Measurements from ENCODE around the gene SYAP1.
"Not testable (repeated sequence)": the region's sequence is repeated elsewhere in the genome, so short reads cannot be mapped to it uniquely, and the experiment has no call there.

The SYAP1 gene

DNA sequence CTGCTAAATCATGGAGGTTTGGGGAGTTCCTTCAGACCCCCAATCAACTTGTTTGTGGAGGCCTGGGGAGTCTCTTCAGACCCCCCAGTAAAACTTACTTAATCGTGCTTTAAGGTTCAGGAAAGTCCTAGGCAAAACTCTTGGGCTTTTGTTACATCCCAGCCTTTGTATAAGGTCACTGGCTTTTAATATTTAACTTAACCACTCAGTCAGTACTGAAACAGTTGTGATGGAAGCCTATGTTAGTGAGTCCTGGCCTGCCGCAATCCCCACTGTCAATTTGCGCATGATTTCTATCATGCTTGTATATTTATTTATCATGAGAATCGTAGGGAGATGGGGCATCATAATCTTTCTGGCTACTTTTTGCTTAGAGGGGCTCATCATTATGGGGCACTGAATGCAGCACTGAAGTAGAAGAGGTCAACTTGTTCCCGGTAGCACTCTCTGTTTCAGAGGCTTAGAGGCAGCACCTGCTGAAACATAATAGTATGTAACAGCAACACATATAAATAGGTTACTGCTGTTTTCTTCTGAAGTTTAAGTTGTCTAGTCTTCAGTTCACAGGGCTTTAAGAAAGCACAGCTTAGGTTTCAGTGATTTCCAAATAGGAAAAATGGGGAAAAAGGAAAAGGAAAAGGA, 7.1 kb downstream of the SYAP1 start:
- not testable (repeated sequence) for DNase-seq

DNA sequence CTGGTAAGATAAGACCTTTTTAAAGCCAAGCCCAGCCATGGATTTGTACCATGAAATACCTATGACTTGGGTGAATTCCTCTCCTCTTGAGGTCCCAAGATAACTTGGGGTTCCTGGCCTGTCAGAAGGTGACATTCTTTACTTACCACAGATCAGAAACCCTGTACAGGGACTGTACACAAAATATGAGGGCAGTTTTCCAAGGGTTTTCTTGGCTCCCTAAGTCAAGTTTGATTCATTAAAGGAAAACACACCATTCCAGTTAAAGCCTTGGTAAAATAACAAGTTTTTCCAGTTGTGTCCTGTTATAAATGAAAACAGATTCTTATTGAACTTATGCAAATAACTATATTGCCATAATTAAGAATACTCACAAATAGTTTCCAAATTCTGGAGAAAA, 8.2 kb downstream of the SYAP1 start:
- no peak for DNase-seq

DNA sequence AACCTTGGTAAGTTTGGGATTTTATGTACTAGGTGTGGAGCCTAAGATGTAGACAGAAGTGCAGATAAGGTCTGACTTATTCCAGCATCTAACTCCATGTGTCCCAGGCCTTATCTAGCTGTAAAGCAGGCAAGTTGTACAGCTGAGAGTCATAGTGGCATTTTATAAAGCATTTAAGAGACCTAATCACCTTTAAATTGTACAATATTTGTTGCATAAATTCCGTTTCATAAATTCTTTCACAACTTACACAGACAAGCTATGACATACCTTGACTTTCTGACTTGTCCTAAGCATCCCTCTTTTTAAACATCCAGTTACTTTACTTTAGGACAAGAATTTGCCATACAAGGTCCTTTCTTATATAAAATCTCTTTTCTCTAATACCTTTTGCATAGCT, 11.0 kb downstream of the SYAP1 start:
- DNase-seq = no peak

DNA sequence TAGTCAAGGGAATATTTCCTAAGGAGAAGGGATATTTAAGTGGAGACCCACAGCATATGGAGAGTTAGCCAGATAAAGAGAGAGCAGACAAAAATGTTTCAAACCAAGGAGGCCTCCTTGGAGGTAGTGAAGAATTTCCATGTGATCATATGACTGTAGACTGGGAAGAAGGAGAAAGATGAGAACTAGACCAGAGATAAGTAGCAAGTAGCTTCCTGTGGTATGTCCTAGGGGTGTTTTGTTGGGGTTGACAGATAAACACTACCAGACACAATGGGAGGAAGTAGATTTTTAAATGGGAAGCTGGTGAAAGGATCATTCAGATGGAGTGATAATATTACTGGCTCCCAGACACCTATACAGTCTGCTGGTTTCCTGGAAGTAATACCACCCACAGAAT, 13.6 kb downstream of the SYAP1 start:
- DNase-seq = no peak

DNA sequence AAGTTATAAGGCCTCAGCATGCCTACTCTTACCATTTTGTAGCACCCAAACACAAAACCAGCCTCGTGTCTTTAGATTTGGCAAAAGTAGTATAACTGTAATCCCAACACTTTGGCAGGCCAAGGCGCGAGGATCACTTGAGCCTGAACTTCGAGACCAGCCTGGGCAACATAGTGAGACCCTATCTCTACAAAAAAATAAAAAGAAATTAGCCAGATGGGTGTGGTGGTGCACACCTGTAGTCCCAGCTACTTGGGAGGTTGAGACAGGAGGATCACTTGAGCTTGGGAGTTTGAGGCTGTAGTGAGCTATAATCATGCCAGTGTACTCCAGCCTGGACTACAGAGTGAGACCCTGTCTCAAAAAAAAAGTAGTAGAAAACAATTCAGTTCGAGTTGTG, 17.6 kb downstream of the SYAP1 start:
- DNase-seq = no peak

DNA sequence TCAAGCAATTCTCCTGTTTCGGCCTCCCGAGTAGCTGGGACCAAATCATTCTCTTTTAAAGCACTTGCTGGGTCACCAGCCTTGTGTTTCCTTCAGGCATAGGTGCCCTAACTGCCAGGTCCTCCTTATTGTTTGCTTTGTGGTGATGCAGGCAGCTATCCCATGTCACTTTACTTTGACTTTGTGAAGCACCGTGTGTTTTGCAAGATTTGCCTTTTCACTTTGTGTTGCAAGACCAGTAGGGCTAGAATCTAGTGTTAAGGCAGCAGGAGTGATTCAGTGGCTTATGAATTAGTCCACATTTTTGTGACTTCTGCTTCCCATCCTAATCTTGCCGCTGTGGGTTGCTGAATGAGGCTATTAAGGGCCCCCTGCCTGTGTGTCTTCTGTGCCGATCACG, 20.2 kb downstream of the SYAP1 start:
- no peak for DNase-seq

DNA sequence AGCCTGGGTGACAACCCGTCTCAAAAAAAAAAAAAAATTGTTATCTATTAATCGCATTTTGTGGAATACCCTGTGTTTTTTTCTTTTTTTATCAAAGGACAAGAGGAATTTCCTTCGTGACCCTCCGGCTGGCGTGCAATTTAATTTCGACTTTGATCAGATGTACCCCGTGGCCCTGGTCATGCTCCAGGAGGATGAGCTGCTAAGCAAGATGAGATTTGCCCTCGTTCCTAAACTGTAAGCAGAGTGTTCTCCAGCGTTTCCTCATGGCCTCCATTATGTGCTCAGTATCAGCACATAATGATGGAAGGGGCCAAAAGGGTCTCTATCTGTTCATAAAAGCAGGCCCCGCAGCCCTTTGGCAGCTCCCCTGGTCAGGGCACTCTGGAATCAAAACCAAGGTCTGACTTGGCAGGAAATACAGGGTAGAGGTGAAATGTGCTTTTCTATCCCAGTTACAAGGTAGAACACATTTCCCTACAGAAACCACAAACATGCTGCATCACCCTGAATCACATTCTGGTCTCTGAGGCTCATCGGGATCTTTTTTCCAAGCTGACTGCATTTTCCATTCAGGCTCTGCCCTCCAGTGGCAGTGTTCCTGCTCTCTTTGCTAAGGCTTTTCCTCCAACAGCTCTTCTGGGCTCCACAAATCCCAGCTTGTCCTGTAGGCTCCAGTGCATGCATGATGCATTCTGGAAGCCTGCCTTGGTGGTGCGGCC, 24.4 kb downstream of the SYAP1 start:
- DNase-seq = no peak

DNA sequence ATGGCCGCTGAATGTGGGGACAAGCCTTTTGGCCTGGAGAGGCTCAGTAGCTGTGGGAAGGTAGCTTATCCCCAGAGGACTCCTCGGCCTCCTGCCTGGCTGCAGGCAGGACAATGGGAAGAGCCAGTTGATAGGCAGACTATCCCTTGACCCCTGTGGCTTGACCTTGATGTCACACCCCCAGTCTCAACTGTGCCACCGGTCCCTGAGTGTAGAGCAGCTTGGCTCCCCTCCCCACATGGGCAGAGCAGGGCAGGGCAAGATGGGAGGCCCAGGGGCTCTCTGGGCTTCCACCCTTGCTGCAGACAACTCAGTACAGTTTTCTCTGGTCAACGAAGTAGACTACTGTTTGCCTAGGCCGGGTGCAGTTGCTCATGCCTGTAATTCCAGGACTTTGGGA, 25.7 kb downstream of the SYAP1 start:
- DNase-seq = no peak

DNA sequence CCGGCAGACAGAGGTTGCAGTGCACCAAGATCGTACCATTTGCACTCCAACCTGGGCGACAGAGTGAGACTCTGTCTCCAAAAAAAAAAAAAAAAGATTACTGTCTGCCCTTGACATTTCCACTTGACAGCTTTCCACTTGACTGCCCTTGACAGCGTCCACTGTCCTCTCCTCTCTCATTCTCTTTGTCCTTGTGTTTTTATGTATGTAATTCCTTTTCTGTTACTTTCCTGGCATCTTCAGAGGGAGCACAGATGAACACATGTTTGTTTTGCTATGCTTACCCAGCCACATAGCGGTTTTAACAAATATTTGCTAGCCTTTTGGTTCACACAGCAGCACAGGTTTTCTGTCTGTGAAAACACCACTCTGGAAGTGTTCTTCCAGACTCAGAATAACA, 26.2 kb downstream of the SYAP1 start:
- DNase-seq = no peak

DNA sequence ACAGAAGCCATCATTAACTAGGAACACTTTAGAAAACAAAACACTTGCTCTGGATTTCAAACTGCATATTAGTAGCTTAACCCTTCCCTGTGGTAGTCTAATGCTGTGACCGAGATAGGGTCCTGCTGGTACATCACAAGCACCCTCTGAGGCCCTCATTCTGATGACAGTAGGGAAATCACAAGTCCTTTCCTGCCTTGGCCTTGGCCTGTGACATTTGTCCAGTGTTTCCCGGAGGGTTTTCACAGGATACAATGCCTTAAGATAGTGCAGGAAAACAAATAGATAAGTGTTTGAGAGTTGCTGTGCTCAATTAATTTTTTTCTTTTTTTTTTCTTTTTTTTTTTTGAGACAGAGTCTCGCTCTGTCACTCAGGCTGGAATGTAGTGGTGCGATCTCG, 29.0 kb downstream of the SYAP1 start:
- no peak for DNase-seq

DNA sequence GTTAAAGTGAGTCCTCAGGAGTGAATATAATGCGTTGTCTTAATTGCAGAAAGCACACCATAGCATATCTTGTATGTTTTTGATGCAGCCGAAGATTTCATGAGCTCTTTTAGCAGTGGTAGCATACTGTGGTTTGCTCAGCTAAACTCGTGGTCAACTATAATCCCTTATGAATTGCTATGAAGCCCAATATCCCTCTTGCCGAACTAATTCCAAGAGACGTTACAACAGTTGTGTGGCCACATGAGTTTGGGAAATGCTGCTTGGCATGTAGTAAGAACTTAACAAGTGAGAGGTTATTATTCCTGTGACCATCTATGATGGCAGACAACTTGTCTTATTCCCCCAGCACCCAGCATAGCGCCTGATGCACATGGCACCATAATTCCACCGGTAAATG, 30.7 kb downstream of the SYAP1 start:
- no peak for DNase-seq

DNA sequence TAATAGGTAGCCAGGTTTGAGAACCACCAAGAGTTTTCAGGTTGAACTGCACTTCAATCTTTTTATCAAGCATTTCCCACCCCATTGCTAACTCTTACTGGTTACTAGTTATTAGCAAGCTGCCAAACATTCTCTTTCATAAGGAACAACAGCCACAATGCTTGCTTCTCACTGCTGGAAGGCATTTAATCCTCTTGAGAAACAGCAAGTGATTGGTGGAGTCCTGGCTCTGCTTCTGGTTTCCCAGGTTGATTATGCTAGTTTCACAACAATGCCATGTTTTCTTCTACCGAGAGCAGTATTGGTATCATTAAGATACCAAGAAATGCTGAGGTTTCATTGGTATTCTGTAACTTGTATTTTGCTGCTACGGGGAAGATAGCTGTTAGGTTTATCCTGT, 34.6 kb downstream of the SYAP1 start:
- DNase-seq = no peak

DNA sequence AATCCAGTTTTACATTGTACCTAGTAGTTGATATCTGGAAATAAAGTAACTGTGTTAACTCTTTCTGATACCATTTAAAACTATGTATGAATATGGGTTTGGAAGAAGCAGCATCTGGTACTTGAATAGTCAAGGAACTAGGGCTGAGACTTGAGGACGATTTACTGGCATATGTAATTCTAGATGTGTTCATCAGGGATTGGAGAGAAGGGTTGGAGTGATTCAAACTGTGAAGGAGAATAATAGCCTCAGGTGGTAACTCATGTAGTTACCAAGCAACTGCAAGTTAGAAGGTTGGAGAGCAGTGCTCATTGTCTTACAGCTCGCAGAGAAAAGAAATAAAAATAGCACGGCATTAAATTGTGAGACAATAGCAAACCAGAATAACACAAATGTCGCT, 37.3 kb downstream of the SYAP1 start:
- DNase-seq = peak; percentile 62

DNA sequence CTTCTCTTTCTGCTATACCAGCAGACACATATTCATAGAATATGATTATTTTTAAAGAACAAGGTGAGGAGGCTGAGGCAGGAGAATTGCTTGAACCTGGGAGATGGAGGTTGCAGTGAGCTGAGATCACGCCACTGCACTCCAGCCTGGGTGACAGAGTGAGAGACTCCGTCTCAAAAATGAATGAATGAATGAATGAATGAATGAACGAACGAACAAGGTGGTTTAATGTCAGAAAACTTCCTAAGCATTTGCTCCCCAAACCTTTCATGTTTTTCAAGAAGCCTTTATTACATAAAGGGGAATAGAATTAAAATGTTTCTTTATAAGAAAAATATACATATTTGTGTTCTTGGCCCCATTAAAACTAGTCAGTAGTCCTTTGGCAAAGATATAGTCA, 42.1 kb downstream of the SYAP1 start:
- DNase-seq = not testable (repeated sequence)

DNA sequence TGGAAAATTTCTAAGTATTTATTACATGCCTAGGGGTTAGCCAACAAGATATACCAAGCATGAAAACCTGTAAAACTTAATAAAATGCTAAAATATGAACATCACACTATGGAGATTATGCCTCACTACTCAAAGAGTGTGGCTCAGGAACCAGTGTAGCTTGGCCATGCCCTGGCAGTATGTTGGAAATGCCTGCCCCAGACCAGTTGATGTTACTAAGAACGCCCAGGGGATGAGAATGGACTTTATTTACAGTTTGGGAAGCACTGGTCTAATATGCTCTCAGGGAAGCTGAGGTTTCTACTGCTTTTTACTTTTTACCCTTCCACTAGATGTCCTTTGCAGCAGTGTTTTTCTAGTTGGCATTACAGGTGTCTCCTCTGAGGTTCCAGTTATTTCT, 43.2 kb downstream of the SYAP1 start:
- no peak for DNase-seq

DNA sequence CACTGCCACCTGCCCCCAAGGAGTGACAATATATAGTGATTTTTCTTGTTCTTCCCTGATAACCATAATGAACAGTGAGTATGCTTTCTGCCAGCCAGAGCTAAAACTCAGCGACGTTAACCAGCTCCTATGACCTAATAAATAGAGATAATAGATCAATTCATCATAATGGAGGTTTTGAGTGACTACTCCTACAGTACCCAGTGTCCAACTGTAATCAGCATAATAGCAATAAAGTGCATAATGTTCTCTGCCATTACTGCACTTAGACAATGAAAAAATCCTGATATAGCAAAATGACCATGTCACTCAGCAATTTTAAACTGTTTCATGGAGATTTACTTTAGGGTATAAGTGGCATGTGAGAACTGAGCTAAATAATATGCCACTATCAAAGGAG, 46.2 kb downstream of the SYAP1 start:
- no peak for DNase-seq

DNA sequence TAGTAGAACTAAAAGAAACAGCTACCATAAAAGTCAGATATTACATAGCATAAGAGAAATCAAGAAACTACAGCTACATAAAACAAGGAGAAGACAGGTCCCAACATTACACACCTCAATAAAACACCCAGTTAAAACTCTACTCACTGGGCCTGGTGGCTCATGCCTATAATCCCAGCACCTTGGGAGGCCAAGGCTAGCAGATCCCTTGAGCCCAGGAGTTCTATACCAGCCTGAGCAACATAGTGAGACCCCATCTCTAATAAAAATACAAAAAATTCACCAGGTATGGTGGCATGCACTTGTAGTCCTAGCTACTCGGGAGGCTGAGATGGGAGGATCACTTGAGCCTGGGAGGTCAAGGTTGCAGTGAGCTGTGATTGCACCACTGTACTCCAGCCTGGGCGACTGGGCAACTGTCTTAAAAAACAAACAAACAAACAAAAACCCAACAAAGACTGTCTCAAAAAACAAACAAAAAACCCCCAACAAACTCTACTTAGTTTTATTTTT, 51.6 kb downstream of the SYAP1 start:
- no peak for DNase-seq

DNA sequence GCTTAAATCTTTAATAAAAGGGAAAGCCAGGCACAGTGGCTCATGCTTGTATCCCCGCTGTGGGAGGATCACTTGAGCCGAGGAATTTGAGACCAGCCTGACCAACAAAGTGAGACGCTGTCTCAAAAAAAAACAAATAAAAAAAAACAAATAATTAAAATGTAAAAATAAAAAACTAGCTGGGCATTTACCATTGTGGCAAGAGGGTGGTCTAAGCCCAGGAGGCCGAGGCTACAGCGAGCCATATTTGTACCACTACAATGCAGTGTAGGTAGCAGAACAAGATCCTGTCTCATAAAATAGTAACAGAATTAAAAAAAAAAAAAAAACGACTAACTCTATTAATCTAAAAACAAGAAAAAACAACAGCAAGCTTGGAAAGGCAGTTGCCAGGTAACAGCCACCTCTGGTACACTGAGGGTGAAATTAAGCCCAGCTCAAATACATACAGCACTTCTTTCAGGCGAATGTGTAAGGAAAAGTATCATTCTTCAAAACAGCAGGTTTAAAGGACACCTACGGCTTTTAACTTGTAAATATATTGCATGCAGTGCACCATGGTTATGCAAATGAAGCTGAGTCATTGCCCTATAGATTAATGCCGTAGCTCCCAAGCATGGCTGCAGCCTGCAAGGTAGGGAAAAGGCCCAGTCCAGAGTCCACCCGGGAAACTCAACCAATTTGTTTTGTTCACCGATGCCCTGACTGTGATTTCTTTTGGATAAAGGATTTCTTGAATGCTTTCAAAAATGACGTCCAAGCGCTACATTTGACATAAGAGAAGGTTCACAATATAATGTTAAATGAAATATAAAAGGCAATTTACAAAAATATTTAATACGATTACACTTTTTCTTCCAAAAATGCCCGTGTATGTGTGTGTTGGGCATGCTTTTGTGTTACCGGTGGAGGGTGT, 52.3 kb downstream of the SYAP1 start:
- peak; percentile 2 for DNase-seq

DNA sequence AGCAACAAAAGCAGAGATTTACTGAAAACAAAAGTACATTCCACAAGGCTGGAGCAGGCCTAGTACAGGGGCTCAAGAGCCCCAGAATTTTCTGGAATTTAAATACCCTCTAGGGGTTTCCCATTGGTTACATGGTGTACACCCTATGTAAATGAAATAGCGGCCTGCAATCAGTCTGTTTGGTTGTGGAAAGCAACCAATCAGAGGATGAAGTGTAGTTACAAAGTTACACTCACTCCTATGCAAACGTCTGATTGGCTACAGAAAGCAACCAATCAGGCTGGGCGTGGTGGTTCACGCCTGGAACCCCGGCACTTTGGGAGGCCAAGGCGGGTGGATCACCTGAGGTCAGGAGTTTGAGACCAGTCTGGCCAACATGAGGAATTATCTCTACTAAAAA, 53.0 kb downstream of the SYAP1 start:
- DNase-seq = no peak

DNA sequence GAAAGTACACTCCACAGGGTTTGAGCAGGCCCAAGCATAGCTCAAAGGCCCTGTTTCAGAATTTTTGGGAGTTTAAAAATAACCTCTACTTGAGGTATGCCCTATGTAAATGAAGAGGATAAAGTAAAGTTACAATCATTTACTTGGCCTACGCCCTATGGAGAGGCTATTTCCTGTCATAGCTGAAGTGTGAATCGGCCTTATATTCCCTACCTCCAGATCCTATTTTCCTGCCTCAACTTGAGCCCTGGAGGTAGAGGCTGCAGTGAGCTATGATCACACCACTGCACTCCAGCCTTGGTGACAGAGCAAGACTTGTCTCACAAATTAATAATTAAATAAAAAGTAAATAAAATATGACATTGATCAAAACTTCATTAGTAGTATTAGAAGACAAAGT, 55.3 kb downstream of the SYAP1 start:
- DNase-seq = no peak

DNA sequence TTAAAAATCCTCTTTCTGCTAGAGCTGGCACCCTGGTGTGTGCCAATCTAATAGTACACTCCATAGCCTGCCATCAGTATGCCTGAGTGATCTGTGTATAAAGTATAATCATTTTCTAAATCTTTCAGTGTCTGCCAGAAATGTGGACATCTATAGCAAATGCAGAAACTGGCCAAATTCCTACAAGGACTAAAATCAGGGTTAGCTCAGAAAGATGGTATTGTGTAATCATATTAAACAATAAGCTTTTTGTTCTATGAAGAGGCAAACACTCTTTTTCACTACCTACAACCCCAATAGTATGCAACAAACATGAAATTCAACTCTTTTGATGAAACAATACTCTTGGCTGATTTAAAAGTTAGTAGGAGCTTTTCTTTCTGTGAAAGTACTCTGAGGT, 59.1 kb downstream of the SYAP1 start:
- DNase-seq = no peak

DNA sequence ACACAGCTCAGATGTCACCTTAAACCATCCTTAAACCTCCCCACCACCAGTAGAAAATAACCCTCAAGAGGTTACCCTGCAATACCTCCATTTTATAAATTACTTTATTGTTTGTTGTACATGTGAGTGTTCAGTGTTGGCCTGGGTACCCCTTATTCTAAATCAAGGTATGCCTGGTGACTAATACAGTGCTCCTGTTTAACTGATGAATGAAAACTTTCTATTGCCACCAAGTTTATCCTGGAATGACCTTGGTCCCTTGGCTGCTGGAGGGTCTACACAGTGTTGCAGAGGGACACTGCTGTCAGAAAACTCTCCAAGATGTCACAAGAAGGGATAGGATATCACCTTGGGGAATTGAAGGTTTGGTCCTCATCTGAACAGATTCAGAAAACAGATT, 59.6 kb downstream of the SYAP1 start:
- DNase-seq = no peak

DNA sequence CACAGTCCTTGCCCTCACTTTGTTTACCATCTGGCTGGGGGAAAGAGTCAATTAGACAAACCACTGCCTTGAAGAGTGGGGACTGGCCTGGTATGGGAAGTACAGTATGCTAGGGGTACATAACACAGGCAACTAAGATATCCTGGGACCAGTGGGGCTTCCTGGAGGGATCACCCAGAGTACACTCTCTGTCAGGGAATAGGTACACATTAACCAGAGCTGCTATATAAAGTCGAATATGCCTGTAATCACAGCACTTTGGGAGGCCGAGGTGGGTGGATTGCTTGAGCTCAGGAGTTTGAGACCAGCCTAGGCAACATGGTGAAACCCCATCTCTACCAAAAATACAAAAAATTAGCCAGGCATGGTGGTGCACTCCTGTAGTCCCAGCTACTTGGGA, 60.4 kb downstream of the SYAP1 start:
- not testable (repeated sequence) for DNase-seq

DNA sequence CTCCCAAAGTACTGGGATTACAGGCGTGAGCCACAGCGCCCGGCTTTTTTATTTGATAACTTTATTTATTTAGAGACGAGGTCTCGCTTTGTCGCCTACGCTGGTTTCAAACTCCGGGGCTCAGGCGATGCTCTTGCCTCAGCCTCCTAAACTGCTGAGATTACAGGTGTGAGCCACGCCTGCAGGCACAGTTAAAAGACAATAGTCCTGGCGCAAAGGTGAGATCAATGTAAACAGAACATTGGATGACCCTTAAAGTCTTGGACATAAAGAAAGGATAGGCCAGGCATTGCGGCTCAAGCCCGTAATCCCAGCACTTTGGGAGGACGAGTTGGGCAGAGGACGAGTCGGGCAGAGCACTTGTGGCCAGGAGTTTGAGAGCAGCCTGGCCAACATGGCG, 64.0 kb downstream of the SYAP1 start:
- DNase-seq = no peak

Data from NCI-H345 (cell line).